Muscle of leg (tissue), 11 donors: ENCODE data around the gene NRROS. TPM values are rescaled to one million over a fixed set of nuclear protein-coding genes. Genes with fewer than 3 reads are reported as not detected.

ENCODE experiments used
- DNase-seq: peaks from one replicate; pipeline ENCODE4 v3.0.0; 2013
- H3K27ac ChIP-seq: one replicate; pipeline ENCODE4 v1.5.1; 2013; ENCODE audit warnings: mild to moderate bottlenecking, low read length, control low read depth
- H3K27me3 ChIP-seq: one replicate; pipeline ENCODE4 v1.6.1; 2013; ENCODE audit warnings: low read length; ENCODE audit not compliant: control insufficient read depth, insufficient read depth
- H3K36me3 ChIP-seq: one replicate; pipeline ENCODE4 v1.6.1; 2013; ENCODE audit warnings: low read length; ENCODE audit not compliant: control insufficient read depth, insufficient read depth
- H3K4me1 ChIP-seq: one replicate; pipeline ENCODE4 v1.6.1; 2013; ENCODE audit warnings: low read length; ENCODE audit not compliant: control insufficient read depth, insufficient read depth
- H3K4me3 ChIP-seq: one replicate; pipeline ENCODE4 v1.5.1; 2013; ENCODE audit warnings: low read length, control low read depth
- H3K9me3 ChIP-seq: replicated peaks from 2 replicates; pipeline ENCODE4 v1.6.1; 2013; ENCODE audit warnings: low read depth, low read length; ENCODE audit not compliant: control insufficient read depth
- WGBS: methylation state at CpG from one replicate; pipeline ENCODE4 v1.1.5; 2013; ENCODE audit warnings: missing lambda C conversion rate; ENCODE audit not compliant: insufficient coverage; 5-methylcytosine and 5-hydroxymethylcytosine counted together
- polyA plus RNA-seq, 8 donors: library from polyadenylated mRNA; unstranded; fragments of 120-200 nt; gene quantifications; one replicate each; pipeline versions ENCODE4 v1.2.1 to v1.2.3, GENCODE V29; 2013; ENCODE audit warnings: inconsistent platforms in 1 of 8, low replicate concordance in 1 of 8; ENCODE audit not compliant: insufficient read length in 8 of 8, insufficient read depth in 1 of 8
- total RNA-seq: library from RNA; stranded (reverse); fragments of 120-200 nt; gene quantifications from one replicate; pipeline ENCODE4 v1.2.4, GENCODE V29; 2013

Gene NRROS
- total and polyA plus RNA-seq, 9 donors: 2.8 to 6.1 (median 5.1) TPM

DNA sequence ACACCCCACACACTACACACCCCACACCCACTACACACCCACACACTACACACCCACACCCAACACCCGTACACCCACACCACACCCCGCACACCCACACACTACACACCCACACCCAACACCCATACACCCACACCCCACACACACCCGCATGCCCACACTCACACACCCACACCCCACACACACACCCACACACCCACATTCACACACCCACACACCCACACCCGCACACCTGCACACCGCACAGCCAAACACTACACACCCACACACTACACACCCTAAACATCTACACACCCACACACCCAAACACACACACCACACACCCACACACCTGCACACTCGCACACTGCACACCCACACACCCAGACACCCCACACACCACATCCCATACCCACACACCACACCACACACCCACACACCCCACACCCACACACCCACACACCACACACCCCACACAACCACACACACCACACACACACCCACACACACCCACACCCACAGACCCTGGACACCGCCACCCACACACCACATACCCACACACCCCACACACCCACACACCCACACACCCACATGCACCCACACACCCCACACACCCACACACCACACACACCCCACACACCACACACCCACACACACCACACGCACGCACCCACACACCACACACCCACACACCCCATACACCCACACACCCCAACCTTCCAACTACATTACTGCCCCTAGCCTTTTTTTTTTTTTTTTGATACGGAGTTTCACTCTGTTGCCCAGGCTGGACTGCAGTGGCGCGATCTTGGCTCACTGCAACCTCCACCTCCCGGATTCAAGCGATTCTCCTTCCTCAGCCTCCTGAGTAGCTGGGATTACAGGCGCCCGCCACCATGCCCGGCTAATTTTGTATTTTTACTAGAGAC is 55.7 kb downstream of the NRROS start:
- H3K9me3 ChIP-seq: no peaks in the 10 kb centered on the region
- H3K27ac ChIP-seq: no peak overlapping the region
- no peaks in the 10 kb centered on the region for H3K36me3 ChIP-seq
- H3K4me3 ChIP-seq: no peak overlapping the region
- DNase-seq: no peak
- no peaks in the 10 kb centered on the region for H3K4me1 ChIP-seq
- no peaks in the 10 kb centered on the region for H3K27me3 ChIP-seq
- WGBS: 93% methylated on average over 9 of the region's 17 CpGs

DNA sequence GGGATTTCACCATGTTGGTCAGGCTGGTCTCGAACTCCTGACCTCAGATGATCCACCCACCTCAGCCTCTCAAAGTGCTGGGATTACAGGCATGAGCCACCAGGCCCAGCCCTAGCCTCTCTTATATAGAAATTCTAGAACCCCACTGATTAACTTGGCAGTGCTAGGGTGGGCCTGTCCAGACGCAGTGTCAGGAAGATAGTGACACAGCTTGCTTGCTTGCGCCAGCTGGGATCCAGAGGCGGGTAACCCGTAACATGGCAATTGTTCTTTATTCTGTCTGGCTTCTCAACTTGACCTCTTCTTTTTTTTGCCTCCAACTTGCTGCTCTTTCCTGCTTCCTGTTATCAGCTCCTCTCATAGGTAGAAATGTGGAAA is 56.3 kb downstream of the NRROS start:
- H3K4me3 ChIP-seq: no peak overlapping the region
- H3K36me3 ChIP-seq: no peaks in the 10 kb centered on the region
- no peak for DNase-seq
- 100% methylated on average over 1 of the region's 5 CpGs for WGBS
- no peaks in the 10 kb centered on the region for H3K27me3 ChIP-seq
- no peaks in the 10 kb centered on the region for H3K4me1 ChIP-seq
- no peaks in the 10 kb centered on the region for H3K9me3 ChIP-seq
- H3K27ac ChIP-seq: no peak overlapping the region

DNA sequence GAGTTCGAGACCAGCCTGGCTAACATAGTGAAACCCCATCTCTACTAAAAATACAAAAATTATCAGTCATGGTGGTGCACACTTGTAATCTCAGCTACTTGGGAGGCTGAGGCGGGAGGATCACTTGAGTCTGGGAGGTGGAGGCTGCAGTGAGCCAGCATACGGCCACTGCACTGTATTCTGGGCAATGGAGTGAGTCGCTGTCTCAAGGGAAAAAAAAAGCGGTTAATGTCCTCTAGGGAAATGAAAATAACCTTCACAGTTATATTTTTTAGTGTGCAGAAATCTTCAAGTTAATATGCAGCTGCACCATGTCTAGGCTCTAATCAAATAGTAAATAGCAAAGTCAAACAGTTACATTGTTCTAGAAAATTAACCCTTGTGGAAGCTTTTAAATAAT is 57.8 kb downstream of the NRROS start:
- 69% methylated on average over 2 of the region's 5 CpGs for WGBS
- no peak overlapping the region for H3K4me3 ChIP-seq
- DNase-seq: no peak

DNA sequence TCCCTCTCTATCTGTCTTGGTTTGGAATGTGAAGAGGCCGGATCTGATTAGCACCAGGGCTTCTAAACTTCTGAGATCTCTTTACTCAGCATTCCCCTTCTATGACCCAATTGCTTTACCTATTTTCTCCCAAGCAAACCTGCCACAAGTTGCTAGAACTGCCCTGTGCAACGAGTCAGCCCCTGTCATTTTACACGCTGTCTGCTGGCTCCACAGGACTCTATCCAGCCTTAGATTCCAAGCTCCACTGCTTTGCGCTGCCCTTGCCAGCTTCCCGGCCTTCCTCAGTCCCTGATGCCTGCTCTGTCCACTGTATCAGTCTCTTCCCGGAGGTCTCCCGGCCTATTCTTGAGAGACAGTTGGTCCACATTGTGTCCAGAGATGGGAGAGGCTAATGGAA is 60.3 kb downstream of the NRROS start:
- no peaks in the 10 kb centered on the region for H3K4me1 ChIP-seq
- H3K4me3 ChIP-seq: no peak overlapping the region
- H3K36me3 ChIP-seq: no peaks in the 10 kb centered on the region
- H3K9me3 ChIP-seq: no peaks in the 10 kb centered on the region
- no peaks in the 10 kb centered on the region for H3K27me3 ChIP-seq
- H3K27ac ChIP-seq: no peak overlapping the region
- no peak for DNase-seq
- 77% methylated on average over 4 of the region's 7 CpGs for WGBS

More for the DNA sequence above, 57.8 kb downstream of the NRROS start:
- no peaks in the 10 kb centered on the region for H3K36me3 ChIP-seq
- no peaks in the 10 kb centered on the region for H3K9me3 ChIP-seq
- no peaks in the 10 kb centered on the region for H3K27me3 ChIP-seq
- H3K4me1 ChIP-seq: no peaks in the 10 kb centered on the region
- H3K27ac ChIP-seq: no peak overlapping the region

DNA sequence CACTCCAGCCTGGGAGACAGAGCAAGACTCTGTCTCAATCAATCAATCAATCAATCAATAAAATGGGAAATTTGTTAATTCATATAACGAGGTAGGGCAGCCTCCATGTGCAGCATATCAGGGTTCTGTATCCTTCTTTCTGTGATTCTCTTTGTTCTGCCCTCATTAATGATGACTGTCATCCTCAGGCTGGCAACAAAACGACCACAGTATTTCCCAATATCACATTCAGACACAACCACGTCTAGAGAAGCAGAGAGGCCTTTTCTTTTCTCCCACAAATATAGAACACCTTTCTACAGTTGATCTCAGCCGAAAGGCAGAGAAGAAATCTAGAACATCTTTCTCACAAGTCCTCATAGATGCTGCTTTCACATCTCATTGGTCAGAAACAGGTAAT is 61.3 kb downstream of the NRROS start:
- Histone ChIP-seq H3K27ac (no peak overlapping the region), H3K36me3 (no peaks in the 10 kb centered on the region), H3K27me3 (no peaks in the 10 kb centered on the region), H3K4me3 (no peak overlapping the region), H3K9me3 (no peaks in the 10 kb centered on the region), H3K4me1 (no peaks in the 10 kb centered on the region)
- DNase-seq: no peak
- WGBS: 40% methylated on average over 1 of the region's 4 CpGs

DNA sequence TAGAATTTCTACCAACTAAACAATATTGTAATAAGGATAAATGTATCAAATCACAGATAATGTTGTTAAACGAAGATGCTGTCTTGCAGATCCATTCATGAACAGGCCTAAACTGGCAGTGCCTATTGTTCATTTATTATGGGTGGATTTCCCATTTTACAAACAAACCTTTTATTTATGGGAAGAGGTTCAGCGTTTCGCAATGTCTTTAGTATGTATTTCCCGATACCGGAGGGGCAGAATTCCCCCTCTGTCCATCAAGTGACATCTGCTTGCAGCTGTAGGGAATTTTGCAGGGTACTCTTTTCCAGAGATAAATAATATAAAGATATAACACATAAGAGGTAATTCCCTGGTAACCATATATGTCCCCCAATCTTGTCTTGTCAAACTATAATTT is 66.8 kb downstream of the NRROS start:
- H3K36me3 ChIP-seq: no peaks in the 10 kb centered on the region
- WGBS: no CpG with 5 or more reads among the region's 5 CpGs
- H3K27me3 ChIP-seq: no peaks in the 10 kb centered on the region
- H3K4me3 ChIP-seq: no peak overlapping the region
- H3K9me3 ChIP-seq: no peaks in the 10 kb centered on the region
- DNase-seq: no peak
- no peak overlapping the region for H3K27ac ChIP-seq
- peaks cover 3% of the 10 kb centered on the region for H3K4me1 ChIP-seq

DNA sequence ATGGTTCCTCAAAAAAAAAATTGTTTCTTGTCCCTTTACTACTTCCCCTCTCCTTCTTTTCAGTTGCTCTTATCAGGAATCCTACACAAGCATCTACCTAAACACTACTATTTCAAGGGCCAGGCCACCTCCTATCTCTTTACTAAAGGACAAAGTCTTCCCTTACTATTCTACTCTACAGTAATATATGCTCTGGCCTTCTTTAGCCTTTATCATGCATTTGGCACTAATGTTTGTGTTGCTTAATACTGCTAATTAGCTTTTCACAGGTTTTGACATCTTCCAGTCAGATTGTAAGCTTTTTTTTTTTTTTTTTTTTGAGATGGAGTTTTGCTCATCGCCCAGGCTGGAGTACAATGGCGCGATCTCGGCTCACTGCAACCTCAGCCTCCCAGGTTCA is 67.2 kb downstream of the NRROS start:
- H3K36me3 ChIP-seq: no peaks in the 10 kb centered on the region
- no peak for DNase-seq
- H3K9me3 ChIP-seq: no peaks in the 10 kb centered on the region
- WGBS: no CpG with 5 or more reads among the region's 4 CpGs
- no peaks in the 10 kb centered on the region for H3K27me3 ChIP-seq
- H3K4me1 ChIP-seq: peaks cover 7% of the 10 kb centered on the region
- H3K27ac ChIP-seq: no peak overlapping the region
- no peak overlapping the region for H3K4me3 ChIP-seq

DNA sequence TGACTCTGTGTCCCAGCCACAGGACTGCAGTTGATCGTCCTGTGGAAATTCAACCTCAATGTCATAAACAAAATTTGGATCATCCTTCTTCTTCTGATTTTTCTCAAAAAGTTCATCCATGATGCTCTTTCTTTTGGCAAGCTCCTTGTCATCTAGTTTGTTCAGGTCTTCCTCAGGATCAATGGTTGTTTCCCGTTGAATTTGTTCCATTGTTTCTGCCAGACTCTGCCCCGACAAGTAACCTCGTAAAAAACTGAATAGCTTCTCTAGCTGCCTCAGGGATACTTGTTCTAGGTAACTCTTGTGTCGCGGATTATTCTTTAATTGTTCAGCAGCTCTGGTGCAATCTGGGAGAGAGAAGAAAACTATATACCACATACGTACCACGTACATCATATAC is 68.1 kb downstream of the NRROS start:
- H3K27me3 ChIP-seq: no peaks in the 10 kb centered on the region
- no peak overlapping the region for H3K4me3 ChIP-seq
- 86% methylated on average over 1 of the region's 8 CpGs for WGBS
- peaks cover 8% of the 10 kb centered on the region for H3K4me1 ChIP-seq
- no peaks in the 10 kb centered on the region for H3K9me3 ChIP-seq
- no peak overlapping the region for H3K27ac ChIP-seq
- DNase-seq: no peak
- no peaks in the 10 kb centered on the region for H3K36me3 ChIP-seq

DNA sequence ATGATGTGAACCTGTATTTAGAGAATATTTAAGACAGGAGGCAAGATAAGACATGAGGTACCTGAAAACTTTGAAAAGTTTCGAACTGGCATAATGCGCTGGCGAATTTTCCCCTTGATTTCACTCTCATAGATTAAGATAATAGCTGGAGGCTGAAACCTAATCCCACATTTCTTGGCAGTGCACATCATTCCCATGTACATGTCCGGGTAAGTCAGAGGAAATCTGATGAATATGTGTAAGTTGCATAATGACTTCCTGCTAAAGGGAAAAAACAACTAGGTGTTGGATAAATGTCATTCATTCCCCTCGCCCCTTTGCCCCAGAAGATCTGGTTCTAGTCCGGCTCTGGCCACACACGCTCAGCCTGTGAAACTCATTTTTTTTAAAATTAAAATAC is 69.0 kb downstream of the NRROS start:
- no peak overlapping the region for H3K4me3 ChIP-seq
- no peaks in the 10 kb centered on the region for H3K36me3 ChIP-seq
- no peak for DNase-seq
- H3K27me3 ChIP-seq: no peaks in the 10 kb centered on the region
- H3K27ac ChIP-seq: no peak overlapping the region
- 87% methylated on average over 3 of the region's 7 CpGs for WGBS
- no peaks in the 10 kb centered on the region for H3K9me3 ChIP-seq
- H3K4me1 ChIP-seq: peaks cover 14% of the 10 kb centered on the region
